Common myeloid progenitor, CD34-positive (primary cell): ENCODE results near the gene PRKCE.

Source experiments
- CTCF ChIA-PET: fragments of 350-600 bp; sonication (Branson Sonifier 250); formaldehyde crosslinking; loops from one replicate; lab custom pipeline; 2021; ENCODE audit warnings: antibody characterized with exemption; lab: Charles Lee
- POLR2A ChIA-PET: fragments of 350-600 bp; sonication (Branson Sonifier 250); formaldehyde crosslinking; loops from one replicate; lab custom pipeline; 2021; ENCODE audit warnings: antibody characterized with exemption; lab: Charles Lee
- DNase-seq, 3 donors: peaks; one replicate each; pipeline versions ENCODE4 v3.0.0 to v3.0.0-alpha.2; 2013
- H3K27ac ChIP-seq, 2 experiments: 1 replicate in 1 of 2; 2 replicates in 1 of 2; pipeline ENCODE4 v1.7.0; 2013; ENCODE audit warnings: inconsistent platforms in 2 of 2, low read length in 2 of 2, mild to moderate bottlenecking in 2 of 2, low read depth in 1 of 2, moderate library complexity in 1 of 2; ENCODE audit not compliant: severe bottlenecking in 2 of 2, insufficient read depth in 1 of 2, poor library complexity in 1 of 2
- H3K27me3 ChIP-seq, 5 experiments: replicated peaks in 2 of 5; 1 replicate in 3 of 5; 2 replicates in 2 of 5; pipeline versions ENCODE4 v1.6.1 to v1.7.0; 2013; ENCODE audit warnings: low read length in 4 of 5, mild to moderate bottlenecking in 2 of 5, moderate library complexity in 2 of 5, inconsistent platforms in 1 of 5; ENCODE audit not compliant: insufficient read depth in 5 of 5, control insufficient read depth in 4 of 5
- H3K36me3 ChIP-seq, 4 experiments: 1 replicate in 2 of 4; 2 replicates in 2 of 4; pipeline versions ENCODE4 v1.6.1 to v1.7.0; 2013; ENCODE audit warnings: low read length in 3 of 4, control low read depth in 1 of 4, mild to moderate bottlenecking in 1 of 4; ENCODE audit not compliant: control insufficient read depth in 4 of 4, insufficient read depth in 4 of 4
- H3K4me1 ChIP-seq, 4 experiments: 1 replicate in 3 of 4; 2 replicates in 1 of 4; pipeline versions ENCODE4 v1.6.1 to v1.7.1; 2013; ENCODE audit warnings: low read length in 3 of 4, mild to moderate bottlenecking in 3 of 4, control low read depth in 1 of 4, inconsistent platforms in 1 of 4, moderate library complexity in 1 of 4; ENCODE audit not compliant: control insufficient read depth in 4 of 4, insufficient read depth in 4 of 4; ENCODE audit errors: control extremely low read depth in 1 of 4
- H3K4me3 ChIP-seq, 7 experiments: 1 replicate in 4 of 7; 2 replicates in 3 of 7; pipeline versions ENCODE4 v1.5.1 to v1.7.0; 2013; ENCODE audit warnings: mild to moderate bottlenecking in 7 of 7, low read length in 6 of 7, moderate library complexity in 6 of 7, inconsistent platforms in 2 of 7, low read depth in 2 of 7, control low read depth in 1 of 7; ENCODE audit not compliant: insufficient read depth in 4 of 7, control insufficient read depth in 1 of 7; ENCODE audit errors: extremely low read depth in 1 of 7
- H3K9me3 ChIP-seq, 5 experiments: 1 replicate in 4 of 5; 2 replicates in 1 of 5; pipeline versions ENCODE4 v1.6.1 to v1.7.1; 2013; ENCODE audit warnings: low read length in 4 of 5, mild to moderate bottlenecking in 2 of 5, inconsistent platforms in 1 of 5, low read depth in 1 of 5, moderate library complexity in 1 of 5; ENCODE audit not compliant: control insufficient read depth in 4 of 5, insufficient read depth in 2 of 5; ENCODE audit errors: control extremely low read depth in 1 of 5
- WGBS: methylation state at CpG from one replicate; pipeline ENCODE4 v1.1.5; 2013; ENCODE audit not compliant: insufficient coverage; 5-methylcytosine and 5-hydroxymethylcytosine counted together

Gene PRKCE

GRCh38 chr2:45945302-45945717, 293.8 kb downstream of the PRKCE start:
- WGBS, result 92% methylated on average over 9 of the region's 9 CpGs
- Histone ChIP-seq H3K36me3 (no peaks in the 10 kb centered on the region), H3K27me3 (no peaks in the 10 kb centered on the region), H3K4me1 (no peaks in the 10 kb centered on the region), H3K27ac (no peak overlapping the region), H3K4me3 (no peak overlapping the region), H3K9me3 (no peaks in the 10 kb centered on the region)
- CTCF ChIA-PET, result interaction anchor here (1.2 to 1.6 kb wide), 2 partner anchors 9 to 82 kb away, joined by 3 read pairs; no protein-coding TSS in a partner anchor
- POLR2A ChIA-PET, result no interaction called here
- DNase-seq, result no peak

GRCh38 chr2:45946023-45946422, 294.5 kb downstream of the PRKCE start:
- CTCF ChIA-PET, result interaction anchor here (0.7 to 1.6 kb wide), 4 partner anchors 10 to 83 kb away, joined by 3 read pairs; no protein-coding TSS in a partner anchor
- POLR2A ChIA-PET, result no interaction called here
- Histone ChIP-seq H3K36me3 (no peaks in the 10 kb centered on the region), H3K27me3 (no peaks in the 10 kb centered on the region), H3K9me3 (no peaks in the 10 kb centered on the region), H3K4me3 (no peak overlapping the region), H3K27ac (no peak overlapping the region), H3K4me1 (peaks cover 0 to 6% (median 3%) of the 10 kb centered on the region in 4 experiments)
- WGBS, result 100% methylated on average over 2 of the region's 3 CpGs
- DNase-seq, result peak in 2 of 3 donors; percentile 41 to 49

- Histone ChIP-seq H3K27ac (no peak overlapping the region), H3K9me3 (no peaks in the 10 kb centered on the region), H3K27me3 (no peaks in the 10 kb centered on the region), H3K4me1 (peaks cover 0 to 9% (median 7%) of the 10 kb centered on the region in 4 experiments), H3K4me3 (no peak overlapping the region), H3K36me3 (no peaks in the 10 kb centered on the region)
- 100% methylated on average over 5 of the region's 5 CpGs for WGBS
- CTCF ChIA-PET, result no interaction called here
- DNase-seq, result no peak
- POLR2A ChIA-PET, result no interaction called here
These were observed 299.1 kb downstream of the PRKCE start for GRCh38 chr2:45950606-45951005.

GRCh38 chr2:45951025-45951727, 299.7 kb downstream of the PRKCE start:
- Histone ChIP-seq H3K4me1 (peaks cover 0 to 9% (median 7%) of the 10 kb centered on the region in 4 experiments), H3K27me3 (no peaks in the 10 kb centered on the region), H3K36me3 (no peaks in the 10 kb centered on the region), H3K27ac (no peak overlapping the region), H3K4me3 (no peak overlapping the region), H3K9me3 (no peaks in the 10 kb centered on the region)
- 79% methylated on average over 7 of the region's 7 CpGs for WGBS
- POLR2A ChIA-PET, result no interaction called here
- CTCF ChIA-PET, result no interaction called here
- DNase-seq, result peak in 2 of 3 donors; percentile 53 to 66

GRCh38 chr2:45952591-45952990, 301.1 kb downstream of the PRKCE start:
- DNase-seq, result no peak
- Histone ChIP-seq H3K4me1 (peaks cover 0 to 9% (median 7%) of the 10 kb centered on the region in 4 experiments), H3K27ac (no peak overlapping the region), H3K36me3 (no peaks in the 10 kb centered on the region), H3K9me3 (no peaks in the 10 kb centered on the region), H3K27me3 (no peaks in the 10 kb centered on the region), H3K4me3 (no peak overlapping the region)
- WGBS, result no CpG with 5 or more reads among the region's 4 CpGs
- ChIA-PET POLR2A (no interaction called here), CTCF (no interaction called here)

- Histone ChIP-seq H3K27me3 (no peaks in the 10 kb centered on the region), H3K27ac (no peak overlapping the region), H3K9me3 (no peaks in the 10 kb centered on the region), H3K4me1 (peaks cover 0 to 9% (median 7%) of the 10 kb centered on the region in 4 experiments), H3K36me3 (no peaks in the 10 kb centered on the region), H3K4me3 (no peak overlapping the region)
- WGBS, result 97% methylated on average over 10 of the region's 11 CpGs
- ChIA-PET POLR2A (interaction anchor here (0.6 kb wide), 1 partner anchor 650 kb away, joined by 3 read pairs; no protein-coding TSS in a partner anchor), CTCF (no interaction called here)
- no peak for DNase-seq
These were observed 302.0 kb downstream of the PRKCE start for GRCh38 chr2:45953376-45954027.
